GM12878 (cell line): ENCODE results near the gene ENGASE. TPM values are rescaled to one million over a fixed set of nuclear protein-coding genes. Genes with fewer than 3 reads are reported as not detected.

Experiments used
- ATAC-seq: fragments of 200-7000 bp; cut with Tn5 transposase; 3 replicates; pipeline ENCODE4 v1.9.1; 2020; ENCODE audit warnings: mild to moderate bottlenecking, moderate library complexity
- BruUV-seq: library from RNA; stranded (reverse); fragments of 400-500 nt; replicated peaks from 2 replicates; lab custom pipeline; 2021; lab: Mats Ljungman, UMichigan
- CTCF ChIA-PET: fragments of 300-600 bp; sonication (Branson Sonifier 250); formaldehyde crosslinking; extraction: SDS; loops from one replicate; lab custom pipeline; 2021; ENCODE audit warnings: inconsistent platforms; lab: Yijun Ruan, JAX
- POLR2A ChIA-PET: fragments of 350-600 bp; formaldehyde crosslinking; extraction: SDS; loops from one replicate; lab custom pipeline; 2021; ENCODE audit warnings: inconsistent platforms; lab: Charles Lee
- RAD21 ChIA-PET: fragments of 300-600 bp; sonication (Branson Sonifier 250); formaldehyde crosslinking; loops from one replicate; lab custom pipeline; 2023; ENCODE audit warnings: antibody characterized with exemption; ENCODE audit not compliant: unreplicated experiment; lab: Charles Lee
- SMC1A ChIA-PET: fragments of 300-600 bp; sonication (Branson Sonifier 250); formaldehyde crosslinking; loops from one replicate; lab custom pipeline; 2023; ENCODE audit not compliant: unreplicated experiment, uncharacterized antibody; lab: Charles Lee
- DNase-seq: peaks from one replicate; pipeline ENCODE4 v3.0.0-alpha.2; 2011; ENCODE audit warnings: low read depth, low spot score
- FAIRE-seq: peaks from 3 replicates; lab custom pipeline; 2011; peaks lifted over from hg19 to GRCh38; lab: Jason Lieb, UNC
- H2AFZ ChIP-seq: 2 replicates; pipeline ENCODE4 v1.6.0; 2011; ENCODE audit warnings: low read depth, low read length, control low read depth; ENCODE audit not compliant: control insufficient read depth
- H3K27ac ChIP-seq: 2 replicates; pipeline ENCODE4 v1.5.1; 2011; ENCODE audit warnings: control low read depth; ENCODE audit not compliant: control insufficient read depth, insufficient read depth
- H3K27me3 ChIP-seq, 2 experiments: replicated peaks in 1 of 2; 2 replicates each; pipeline versions ENCODE4 v1.6.0 to v1.6.1; 2011; ENCODE audit warnings: low read length in 1 of 2; ENCODE audit not compliant: control insufficient read depth in 2 of 2, insufficient read depth in 2 of 2
- H3K36me3 ChIP-seq, 2 experiments: 2 replicates each; pipeline ENCODE4 v1.5.1; 2011; ENCODE audit warnings: low read length in 1 of 2; ENCODE audit not compliant: control insufficient read depth in 2 of 2, insufficient read depth in 2 of 2
- H3K4me1 ChIP-seq: 2 replicates; pipeline ENCODE4 v1.6.1; 2011; ENCODE audit warnings: mild to moderate bottlenecking, low read length, moderate library complexity, mixed read lengths; ENCODE audit not compliant: control insufficient read depth, insufficient read depth
- H3K4me2 ChIP-seq: 2 replicates; pipeline ENCODE4 v1.6.0; 2011; ENCODE audit warnings: control low read depth; ENCODE audit not compliant: control insufficient read depth, insufficient read depth
- H3K4me3 ChIP-seq: fragments of 200-600 bp; sonication (generic); 2 replicates; pipeline ENCODE4 v1.5.1; 2016
- H3K79me2 ChIP-seq: 2 replicates; pipeline ENCODE4 v1.6.0; 2011; ENCODE audit warnings: low read length; ENCODE audit not compliant: control insufficient read depth, insufficient read depth
- H3K9ac ChIP-seq: 2 replicates; pipeline ENCODE4 v1.8.0; 2011; ENCODE audit warnings: low read length, control low read depth, mixed read lengths; ENCODE audit not compliant: control insufficient read depth, insufficient read depth
- H3K9me3 ChIP-seq: replicated peaks from 3 replicates; pipeline ENCODE4 v1.5.1; 2011; ENCODE audit warnings: mild to moderate bottlenecking, low read length; ENCODE audit not compliant: control insufficient read depth, insufficient read depth
- H4K20me1 ChIP-seq: 2 replicates; pipeline ENCODE4 v1.6.0; 2011; ENCODE audit not compliant: control insufficient read depth, insufficient read depth
- CBFB ChIP-seq: IDR thresholded peaks from 2 replicates; pipeline ENCODE4 v1.6.1; 2016; ENCODE audit warnings: antibody characterized with exemption, low read depth
- CEBPB ChIP-seq, 2 experiments: fragments of 150-350 bp in 1 of 2; IDR thresholded peaks; 2 replicates each; pipeline ENCODE4 v1.6.1; 2012 to 2014; ENCODE audit warnings: low read depth in 2 of 2, low read length in 2 of 2, borderline replicate concordance in 1 of 2, inconsistent platforms in 1 of 2
- CTCF ChIP-seq, 3 experiments: IDR thresholded peaks in 2 of 3; conservative IDR thresholded peaks in 1 of 3; 2 replicates each; pipeline ENCODE4 v1.5.1; 2011; ENCODE audit warnings: low read depth in 3 of 3, low read length in 3 of 3, mild to moderate bottlenecking in 3 of 3, control low read depth in 2 of 3, moderate library complexity in 2 of 3, inconsistent platforms in 1 of 3, mixed read lengths in 1 of 3; ENCODE audit not compliant: control insufficient read depth in 2 of 3, insufficient read depth in 1 of 3; ENCODE audit errors: extremely low read depth in 1 of 3
- CUX1 ChIP-seq: IDR thresholded peaks from 2 replicates; pipeline ENCODE4 v1.6.1; 2012; ENCODE audit warnings: improper control_type of control experiment, low read depth, low read length; ENCODE audit not compliant: insufficient replicate concordance
- E4F1 ChIP-seq: fragments of 450-650 bp; IDR thresholded peaks from 2 replicates; pipeline ENCODE4 v1.6.1; 2018; ENCODE audit warnings: borderline replicate concordance, mild to moderate bottlenecking; ENCODE audit not compliant: partially characterized antibody
- ZNF384 ChIP-seq: IDR thresholded peaks from 2 replicates; pipeline ENCODE4 v1.6.1; 2012; ENCODE audit warnings: low read depth, mild to moderate bottlenecking, low read length, improper control_type of control experiment, borderline replicate concordance
- ZNF592 ChIP-seq: fragments of 450-650 bp; IDR thresholded peaks from 2 replicates; pipeline ENCODE4 v1.6.1; 2017; ENCODE audit warnings: mild to moderate bottlenecking, moderate library complexity
- WGBS: methylation state at CpG from one replicate; pipeline ENCODE4 v1.1.6; 2016; ENCODE audit warnings: low lambda C conversion rate; ENCODE audit not compliant: insufficient replicate concordance, insufficient coverage; ENCODE audit errors: missing lambda C conversion rate; 5-methylcytosine and 5-hydroxymethylcytosine counted together
- in situ Hi-C: fragments of 300-500 bp; cut with MboI; formaldehyde crosslinking; loops from 9 replicates; pipeline ENCODE4 v1.14.3; 2018; ENCODE audit warnings: mixed read lengths
- intact Hi-C: fragments of 100-400 bp; cut with micrococcal nuclease; formaldehyde crosslinking; loops from one replicate; pipeline ENCODE4 v1.14.2; 2022; ENCODE audit not compliant: unreplicated experiment
- polyA plus RNA-seq, 11 experiments: library from polyadenylated mRNA; depleted of rRNA in 4 of 11; unstranded in 6 of 11; stranded (reverse) in 5 of 11; fragments of >200 nt; fragmentation: Nextera tagmentation in 4 of 11; fragmentation: Illumina TruSeq in 1 of 11; extraction: Ambion mirVana in 4 of 11; extraction: Trizol in 1 of 11; gene quantifications; 1 replicate in 1 of 11; 2 replicates in 10 of 11; pipeline versions ENCODE4 v1.2.1 to v1.2.3, GENCODE V29; 2011 to 2016; ENCODE audit warnings: inconsistent platforms in 2 of 11, missing spikeins in 2 of 11, low read depth in 1 of 11
- total RNA-seq, 4 experiments: library from RNA; depleted of rRNA in 3 of 4; stranded (reverse); fragments of >200 nt in 3 of 4; fragmentation: Illumina TruSeq in 1 of 4; extraction: Trizol in 1 of 4; gene quantifications; 2 replicates each; pipeline versions ENCODE4 v1.2.1 to v1.2.3, GENCODE V29; 2013 to 2021

The ENGASE gene
- total and polyA plus RNA-seq, 10 of the 15 experiments (the other 5 are each of a cell fraction or from before 2014, with no cell fraction given), result 0.18 to 28.9 (median 10.5) TPM

GRCh38 chr17:79126139-79126538, 51.5 kb downstream of the ENGASE start:
- in situ Hi-C loops (no loop called here), intact Hi-C loops (no loop called here)
- H3K27me3 ChIP-seq, result peaks cover 0 to 1% of the 10 kb centered on the region in 2 experiments; a peak in 2 of 4 replicates
- no peak overlapping the region for H3K27ac ChIP-seq
- no peaks in the 10 kb centered on the region for H3K4me1 ChIP-seq
- H4K20me1 ChIP-seq, result no peaks in the 10 kb centered on the region
- DNase-seq, result no peak
- CTCF ChIA-PET, result no interaction called here
- RAD21 ChIA-PET, result no interaction called here
- ATAC-seq, result no peak
- 25% methylated on average over 12 of the region's 12 CpGs for WGBS
- POLR2A ChIA-PET, result no interaction called here
- H3K9ac ChIP-seq, result no peak overlapping the region
- no peak overlapping the region for H3K4me2 ChIP-seq
- SMC1A ChIA-PET, result no interaction called here
- no peak overlapping the region for H2AFZ ChIP-seq
- H3K36me3 ChIP-seq, result no peaks in the 10 kb centered on the region
- FAIRE-seq, result no peak
- H3K79me2 ChIP-seq, result no peaks in the 10 kb centered on the region
- TF ChIP-seq ZNF592, result no peak
- TF ChIP-seq ZNF384, result no peak
- no peak for TF ChIP-seq E4F1
- no peak for TF ChIP-seq CEBPB (IDR thresholded peaks at IDR 0.05; ENCODE audit: borderline replicate concordance in 1 of 2, low read depth in 2 of 2, low read length in 2 of 2)
- 0 out of 6 replicates have a peak, but pooled peaks of 2 of the 3 experiments have one; percentile 3 to 4 for TF ChIP-seq CTCF (IDR thresholded peaks at IDR 0.05 in 2 of 3, conservative IDR thresholded peaks at IDR 0.05 in 1 of 3; ENCODE audit: control insufficient read depth in 2 of 3, extremely low read depth in 1 of 3, insufficient read depth in 1 of 3, low read depth in 3 of 3, low read length in 3 of 3)
- no peak for TF ChIP-seq CBFB
- no peak for TF ChIP-seq CUX1
- H3K9me3 ChIP-seq, result no peaks in the 10 kb centered on the region
- BruUV-seq, result no TSS peak
- H3K4me3 ChIP-seq, result no peak overlapping the region
